SKM-1 treated with dmso at 0.1 percent for 144 hours (cell line): ENCODE measurements around the gene ARHGEF2.

Source experiments
- DNase-seq: peaks from one replicate; lab custom pipeline; 2025; ENCODE audit not compliant: unreplicated experiment; lab: John Stamatoyannopoulos, UW

The ARHGEF2 gene

DNA sequence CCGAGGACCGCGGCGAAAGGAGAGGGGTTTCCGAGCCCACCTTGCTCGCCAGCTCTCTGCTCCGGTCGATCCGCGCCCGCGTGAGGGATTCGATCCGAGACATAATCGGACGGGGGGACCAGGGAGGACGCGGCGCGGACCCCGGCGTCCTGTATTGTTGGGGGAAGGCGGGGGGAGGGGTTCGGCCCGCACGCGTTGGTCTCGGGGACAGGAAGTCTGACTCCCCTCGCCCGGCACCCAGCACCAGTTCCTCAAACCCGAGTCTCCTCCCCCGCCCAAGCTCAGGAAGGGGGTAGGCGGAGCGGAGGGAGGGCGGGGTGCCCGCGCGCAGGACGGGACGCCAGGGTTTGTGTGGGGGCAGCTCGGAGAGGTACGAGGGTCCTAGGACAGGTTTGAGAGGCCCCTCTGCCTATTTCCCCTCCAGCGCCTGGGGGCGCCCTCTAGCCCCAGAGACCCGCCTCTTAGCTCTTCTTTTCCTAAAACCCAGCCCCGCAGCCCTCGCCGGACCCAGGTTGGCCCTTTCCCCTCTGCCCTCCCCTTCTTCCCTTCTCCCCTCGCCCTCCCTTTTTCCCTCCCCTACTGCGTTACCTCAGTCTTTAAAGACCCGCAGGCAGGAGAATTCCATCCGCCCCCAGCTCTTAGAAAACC is at the start of gene ARHGEF2:
ARHGEF2 (minus strand) TSS at position 223 of the 648 bp plus-strand sequence; CDS start at position 103, 120 bp downstream.
- peak; percentile 97 for DNase-seq

DNA sequence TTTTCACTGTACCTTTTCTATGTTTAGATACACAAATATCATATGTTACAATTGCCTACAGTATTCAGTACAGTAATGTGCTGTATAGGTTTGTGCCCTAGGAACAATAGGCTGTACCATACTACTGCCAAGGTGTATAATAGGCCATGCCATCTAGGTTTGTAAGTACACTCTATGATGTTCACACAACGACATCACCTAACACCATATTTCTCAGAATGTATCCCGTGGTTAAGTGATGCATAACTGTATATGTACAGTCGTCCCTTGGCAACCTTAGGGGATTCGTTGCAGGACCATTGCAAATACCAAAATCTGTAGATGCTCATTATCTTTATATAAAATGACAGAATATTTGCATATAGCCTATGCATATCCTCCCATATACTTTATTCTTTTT is 48.2 kb upstream of the ARHGEF2 start:
- DNase-seq = no peak

DNA sequence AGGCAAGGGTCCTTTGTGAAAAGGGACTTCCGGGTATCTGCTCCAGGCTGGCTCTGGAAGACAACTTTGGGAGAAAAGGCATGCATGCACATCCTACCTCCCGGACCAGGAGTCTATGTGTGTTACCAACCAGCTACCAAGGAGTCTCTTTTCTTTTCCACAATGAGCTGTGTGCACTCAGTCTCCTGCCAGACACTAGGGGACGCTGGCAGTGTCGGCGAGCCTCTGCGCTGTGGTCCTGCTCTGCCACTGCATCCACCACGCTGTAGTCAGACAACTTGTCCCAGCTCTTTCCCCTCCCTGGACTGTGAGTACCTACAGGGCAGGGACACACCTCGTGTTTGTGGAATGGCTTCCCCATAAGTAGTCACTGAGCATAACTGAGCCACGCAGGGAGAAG is 47.5 kb upstream of the ARHGEF2 start:
- peak; percentile 84 for DNase-seq

DNA sequence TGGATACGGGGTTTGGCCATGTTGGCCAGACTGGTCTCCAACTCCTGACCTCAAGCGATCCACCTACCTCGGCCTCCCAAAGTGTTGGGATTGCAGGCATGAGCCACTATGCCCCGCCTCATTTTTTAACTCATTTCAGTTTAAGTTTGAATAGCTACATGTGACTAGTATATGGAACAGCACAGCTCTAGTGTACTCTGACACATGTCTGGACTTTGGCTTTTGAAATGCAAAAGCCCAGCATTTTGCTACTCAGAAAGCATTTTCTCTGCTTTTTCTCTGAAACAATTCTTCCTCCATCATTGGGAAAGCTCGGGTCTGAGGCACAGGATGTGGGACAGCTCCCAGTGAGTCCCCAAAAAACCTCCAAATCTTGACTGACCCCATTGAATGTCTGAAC is 46.5 kb upstream of the ARHGEF2 start:
- DNase-seq = no peak

DNA sequence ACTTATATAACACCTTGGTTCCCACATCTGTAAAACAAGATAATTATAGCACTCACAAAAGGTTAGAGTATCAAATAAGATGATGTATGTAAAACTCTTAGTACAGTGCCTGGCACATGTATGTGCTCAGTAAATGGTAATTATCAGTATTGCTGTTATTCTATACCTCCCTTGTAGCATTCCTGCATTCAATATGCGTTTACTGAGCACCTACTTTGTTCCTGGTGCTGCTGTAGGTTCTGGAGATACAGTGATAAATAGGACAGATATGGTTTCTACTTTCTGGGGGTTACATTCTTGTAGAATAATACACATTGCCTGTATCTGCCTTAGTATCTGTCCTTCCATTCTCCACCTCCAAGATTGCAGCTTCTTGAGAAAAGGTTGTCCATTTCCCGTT is 43.6 kb upstream of the ARHGEF2 start:
- no peak for DNase-seq

DNA sequence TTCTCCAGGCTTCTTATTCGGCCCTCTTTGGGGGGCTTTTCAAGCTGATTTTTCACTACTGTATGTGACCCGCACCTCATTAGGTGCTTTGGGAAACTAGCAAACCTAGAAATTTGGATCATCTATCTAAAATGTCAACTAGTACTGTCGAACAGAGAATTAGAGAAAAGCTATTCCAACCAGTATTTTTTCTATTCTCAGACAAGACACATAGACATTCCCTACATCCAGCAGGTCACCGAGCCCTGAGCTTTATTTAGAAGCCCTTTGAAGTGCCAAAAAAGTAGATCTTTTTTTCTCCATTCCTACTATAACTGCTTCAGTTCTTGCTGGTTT is 42.7 kb upstream of the ARHGEF2 start:
- no peak for DNase-seq

DNA sequence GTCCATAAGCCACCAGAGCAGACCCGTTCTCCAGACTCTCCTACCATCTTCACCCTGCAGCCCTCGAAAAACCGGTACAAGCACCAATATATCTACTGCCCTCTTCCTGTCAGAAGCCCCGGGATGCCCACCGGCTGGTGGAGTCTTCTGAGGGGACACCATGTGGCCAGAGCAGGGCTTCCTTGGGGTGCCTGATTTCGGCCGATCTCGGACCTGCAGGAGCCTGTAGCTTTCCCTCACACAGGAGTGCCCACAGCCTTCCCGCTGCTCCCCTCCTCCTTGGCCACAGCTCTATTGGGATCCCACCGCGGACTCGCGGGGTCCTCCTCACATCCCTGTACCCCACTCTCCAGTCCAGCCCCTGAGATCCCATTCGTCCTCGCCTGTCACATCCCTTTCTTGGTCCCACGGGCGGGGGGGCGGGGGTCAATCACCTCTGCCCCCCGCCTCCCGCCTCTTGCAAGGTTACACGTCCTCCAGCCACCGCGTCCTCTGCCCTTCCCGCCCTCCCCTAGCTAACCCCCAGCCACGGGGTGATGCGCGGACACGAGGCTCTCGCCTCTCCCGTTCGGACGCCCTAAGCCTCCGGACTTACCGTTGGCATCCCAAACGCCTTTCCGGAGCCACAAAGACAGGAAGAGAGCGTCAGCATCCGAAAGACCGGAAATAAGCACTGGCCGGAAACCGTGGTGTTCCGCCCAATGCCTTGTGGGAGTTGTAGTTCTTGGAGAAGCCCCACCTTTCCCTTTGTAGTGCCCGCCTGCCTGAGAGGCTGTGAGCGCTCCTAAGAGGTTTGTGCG is 42.1 kb upstream of the ARHGEF2 start, which contains the start of gene SSR2:
SSR2 (minus strand) TSS at position 659 of the 800 bp plus-strand sequence. CDS start 784 bp downstream, outside the sequence.
- DNase-seq = peak; percentile 98

DNA sequence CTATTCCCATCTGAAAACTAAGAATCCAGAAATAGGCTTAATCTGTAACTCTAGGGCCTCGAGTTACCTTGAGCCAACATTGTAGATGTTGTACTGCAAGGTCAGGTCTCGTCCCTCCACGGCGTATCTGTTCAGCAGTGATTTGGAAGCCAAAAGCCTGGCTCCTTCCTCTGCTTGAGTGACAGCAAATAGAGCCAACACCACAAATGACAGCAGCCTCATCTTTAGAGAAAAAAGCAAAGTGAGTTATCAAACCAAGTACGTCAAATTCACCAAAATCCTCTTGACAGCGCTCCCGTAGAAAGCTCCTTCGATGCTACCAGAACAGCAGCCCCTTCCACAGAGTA is 41.6 kb upstream of the ARHGEF2 start:
- no peak for DNase-seq

DNA sequence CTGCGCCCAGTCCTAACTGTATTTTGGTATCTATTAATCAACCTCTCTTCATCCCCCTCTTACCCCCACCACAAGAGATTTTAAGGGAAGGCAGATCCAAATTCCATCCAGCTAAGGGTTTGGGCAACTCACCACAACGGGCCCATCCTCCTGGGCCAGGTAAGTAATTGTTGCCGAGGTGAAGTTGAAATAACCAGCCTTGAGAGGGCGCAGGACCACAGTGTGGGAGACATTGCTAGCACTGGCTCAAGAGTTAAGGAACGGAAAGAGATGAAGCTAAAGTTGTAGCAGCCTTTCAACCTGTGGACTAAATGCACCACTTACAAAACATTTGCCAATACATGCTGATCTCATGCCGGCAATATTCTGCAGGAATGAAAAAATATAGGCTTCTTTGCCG is 36.5 kb upstream of the ARHGEF2 start:
- DNase-seq = no peak

DNA sequence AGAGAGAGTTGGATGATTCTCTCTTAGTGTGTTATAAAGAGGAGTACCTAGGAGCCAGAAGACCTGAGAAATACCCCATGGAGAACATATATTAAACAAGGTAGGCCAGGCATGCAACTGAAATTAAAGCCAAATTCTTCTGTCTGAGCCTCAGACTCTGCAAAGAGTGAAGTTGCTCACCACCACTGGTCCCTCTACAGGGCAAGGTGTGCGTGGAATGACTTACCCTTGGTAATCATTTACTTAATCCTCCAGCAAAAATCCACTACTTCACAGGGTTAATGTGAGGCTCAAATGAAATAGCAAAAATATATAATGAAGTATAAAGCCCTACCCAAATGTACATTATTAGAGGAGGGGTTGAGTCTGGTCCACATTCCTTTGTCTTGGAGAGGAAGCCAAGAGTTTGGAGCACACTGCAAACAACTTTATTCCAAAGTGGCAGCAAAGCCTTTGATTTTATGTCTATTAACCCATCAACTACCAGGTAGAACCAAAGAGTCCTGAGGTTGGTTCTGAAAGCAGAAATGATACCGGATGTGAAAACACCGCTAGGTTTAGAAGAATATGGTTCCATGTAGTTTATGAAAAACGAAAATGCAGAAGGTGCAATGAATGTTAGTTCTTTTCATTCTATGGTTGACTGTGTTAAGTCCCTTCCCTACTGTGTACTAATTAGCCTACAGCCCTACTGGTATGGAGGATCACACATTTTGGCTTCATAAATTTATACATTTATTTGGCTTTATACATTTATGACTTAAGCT is 33.9 kb upstream of the ARHGEF2 start:
- no peak for DNase-seq

DNA sequence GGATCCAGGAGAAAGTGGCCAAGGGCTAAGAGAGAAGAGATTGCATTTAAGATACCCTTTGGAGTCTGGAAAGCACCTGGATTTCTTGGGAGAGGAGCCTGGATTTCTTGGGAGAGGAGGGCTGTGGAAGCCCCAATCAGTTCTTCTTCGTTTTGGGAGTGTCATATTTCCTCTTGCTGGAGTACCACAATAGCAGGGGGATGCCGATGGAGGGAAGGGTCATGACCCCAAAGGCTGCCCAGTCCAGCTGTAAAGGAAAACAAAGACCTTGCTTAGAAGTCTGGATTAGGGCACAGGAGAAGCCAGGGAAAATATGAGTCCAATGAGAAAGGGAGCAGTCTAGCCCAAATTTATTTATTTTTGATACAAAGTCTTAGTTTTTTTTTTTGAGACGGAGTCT is 31.1 kb upstream of the ARHGEF2 start:
- DNase-seq = no peak

DNA sequence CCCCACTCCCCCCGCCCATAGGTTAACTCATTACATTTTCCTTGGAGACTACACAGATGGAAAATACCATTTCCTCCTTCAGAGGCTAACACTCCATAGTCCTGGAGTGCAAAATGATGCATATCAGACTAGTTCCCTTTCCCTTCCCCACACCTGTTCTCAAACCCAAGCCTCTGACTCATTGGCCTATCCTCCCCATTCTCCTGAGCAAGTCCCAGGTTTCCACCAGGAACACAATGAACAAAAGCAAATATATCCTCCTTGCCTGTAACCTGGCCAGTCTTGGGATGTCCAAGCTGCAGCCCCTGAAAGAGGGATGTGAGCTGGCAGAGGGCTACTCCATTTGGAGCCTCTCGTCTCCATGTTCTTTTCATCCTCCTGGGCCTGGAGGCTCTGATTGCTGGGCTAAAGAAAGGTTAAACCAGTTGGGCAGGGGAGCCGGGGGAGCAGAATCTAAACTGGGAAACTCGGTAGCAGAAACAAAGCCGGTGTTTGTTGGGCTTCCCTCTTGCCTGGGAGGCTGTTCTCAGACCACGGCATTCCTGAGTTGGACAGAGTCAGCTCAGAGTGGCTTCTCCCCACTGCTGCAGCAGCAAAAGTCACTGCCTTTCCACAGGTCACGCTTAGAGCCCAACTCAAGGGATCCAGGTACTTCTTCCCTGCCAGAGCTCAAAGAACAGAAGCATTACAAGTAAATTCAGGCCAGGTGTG is 28.5 kb upstream of the ARHGEF2 start:
- DNase-seq = no peak

DNA sequence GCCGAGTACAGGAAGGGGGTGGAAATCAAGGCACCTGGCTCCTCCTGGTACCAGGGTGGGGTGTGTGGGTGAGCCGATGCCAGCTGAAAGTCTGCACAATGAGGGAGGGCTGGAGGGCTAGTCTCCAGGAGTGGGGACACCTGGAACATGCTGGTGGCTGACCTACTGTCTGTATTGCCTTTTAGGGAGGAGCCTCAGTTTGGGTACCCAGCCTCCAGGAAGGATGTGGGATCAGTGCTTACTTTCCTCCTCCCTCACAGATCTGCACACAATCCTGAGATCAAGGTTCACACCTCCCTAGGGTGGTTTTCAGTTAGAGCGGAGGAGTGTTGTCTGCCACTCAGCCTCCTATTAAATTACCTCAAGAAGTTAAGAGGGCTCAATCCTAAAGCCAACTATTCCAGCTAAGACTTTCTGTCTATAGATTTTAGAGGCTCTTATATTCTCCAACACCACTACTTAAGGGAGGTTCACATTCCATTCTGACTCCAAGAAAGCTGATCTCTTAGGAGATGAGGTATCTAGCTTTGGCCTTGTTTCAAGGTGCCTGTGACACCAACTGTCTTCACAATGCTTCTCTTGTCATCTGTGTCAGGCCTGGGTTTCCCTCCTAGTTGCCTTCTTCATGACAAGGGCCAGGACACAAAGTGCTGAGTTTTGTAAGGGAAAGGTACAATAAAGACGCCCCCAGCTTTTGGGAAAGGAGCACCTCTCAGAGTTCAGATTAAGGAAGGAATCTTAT is 26.7 kb upstream of the ARHGEF2 start:
- no peak for DNase-seq

DNA sequence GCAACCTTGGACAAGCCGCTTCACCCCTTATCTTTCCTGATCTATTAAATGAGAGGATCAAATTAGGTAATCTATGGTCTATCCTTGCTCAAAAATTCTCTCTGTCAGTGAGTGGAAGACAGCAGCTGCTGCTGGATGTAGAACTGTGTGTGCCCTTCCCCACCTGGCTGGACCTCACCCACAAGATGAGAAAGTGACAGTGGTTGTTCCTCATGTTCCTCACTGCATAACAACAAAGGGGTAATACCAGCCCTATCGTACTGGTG is 25.5 kb upstream of the ARHGEF2 start:
- DNase-seq = no peak

DNA sequence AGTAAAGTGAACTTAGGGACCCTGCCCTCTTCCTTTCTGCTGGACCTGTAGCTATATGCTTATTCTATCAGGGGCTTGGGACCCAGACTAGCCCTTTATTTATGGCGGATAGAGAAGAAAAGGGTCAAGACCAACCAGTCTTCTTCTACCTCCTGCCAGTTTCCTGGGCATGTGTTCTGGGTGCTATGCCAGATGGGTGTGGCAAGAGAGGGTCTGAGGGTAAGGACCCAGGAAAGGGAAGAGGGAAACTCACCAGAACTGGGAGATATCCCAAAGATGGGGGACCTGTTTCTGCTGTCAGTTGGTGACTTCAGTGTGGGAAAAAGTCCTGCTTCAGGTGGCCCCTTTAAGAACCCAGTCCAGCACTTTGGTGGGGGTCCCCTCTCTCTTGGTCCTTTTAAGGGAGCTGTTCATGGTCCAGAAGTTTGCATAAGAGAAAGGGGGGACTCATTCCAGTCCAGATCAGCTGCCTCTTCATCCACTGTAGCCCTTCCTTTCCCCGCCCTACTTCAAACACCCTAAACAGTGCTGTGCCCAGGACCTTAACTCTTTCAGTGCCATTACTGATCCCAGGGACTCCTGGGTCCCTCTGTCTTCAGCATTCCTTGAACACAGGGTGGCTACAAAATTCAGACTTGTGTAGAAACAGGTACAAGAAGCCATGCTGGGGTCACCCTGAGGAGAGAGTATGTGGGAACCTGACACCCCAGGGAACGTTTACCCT is 24.0 kb upstream of the ARHGEF2 start:
- DNase-seq = no peak

DNA sequence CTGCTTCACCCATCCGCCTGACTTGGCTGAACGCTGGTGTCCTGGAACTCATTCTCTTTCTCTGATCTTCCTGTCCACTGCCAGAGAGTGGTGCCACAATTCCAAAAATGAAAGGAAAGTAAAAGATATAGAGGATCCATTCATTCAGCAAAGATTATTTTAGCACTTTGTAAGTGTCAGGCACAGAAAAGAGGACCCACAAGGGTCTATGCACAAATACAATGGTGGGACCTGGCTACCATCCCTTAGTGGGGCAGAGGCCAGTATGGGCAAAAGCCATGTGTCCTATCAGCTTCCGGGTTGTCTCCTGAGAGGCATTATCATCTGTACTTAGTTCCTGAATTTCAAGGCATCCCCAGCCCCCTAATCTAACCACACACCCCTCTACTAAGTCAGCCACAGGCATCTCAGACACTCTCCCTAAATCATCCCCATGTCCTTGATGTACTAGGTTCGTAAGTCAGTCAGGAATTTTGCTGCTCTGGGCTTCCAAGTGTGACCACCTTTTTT is 23.4 kb upstream of the ARHGEF2 start:
- no peak for DNase-seq

DNA sequence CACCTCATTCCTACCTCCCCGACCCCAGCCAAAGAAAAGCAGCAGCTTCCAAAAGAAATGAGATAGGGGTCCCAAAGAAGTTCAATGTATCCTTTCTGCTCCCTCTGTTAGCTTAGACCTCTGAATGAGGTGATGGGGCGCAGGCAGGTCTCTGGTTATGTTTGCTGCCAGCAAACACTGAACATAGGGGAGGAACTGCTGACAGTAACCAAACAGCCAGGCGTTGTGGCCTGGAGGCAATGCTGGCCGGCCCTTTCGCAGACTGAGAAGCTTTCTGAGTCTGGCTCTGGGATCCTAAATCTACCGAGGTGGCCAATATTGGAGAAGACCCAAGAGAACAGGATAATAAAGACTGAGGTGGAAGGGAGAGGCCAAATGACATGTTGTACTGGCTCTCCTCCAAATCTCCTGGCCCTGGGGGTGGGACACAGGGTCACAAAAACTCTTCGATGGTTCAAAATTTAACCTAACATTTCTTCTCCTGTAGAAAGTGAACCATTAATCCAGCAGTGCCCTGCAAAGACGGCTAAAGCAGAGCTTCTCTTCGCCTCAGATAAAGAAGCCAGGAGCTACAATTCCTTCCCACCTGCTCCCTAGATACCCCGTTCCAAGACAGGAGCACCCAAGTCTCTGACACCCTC is 22.8 kb upstream of the ARHGEF2 start:
- DNase-seq = no peak

DNA sequence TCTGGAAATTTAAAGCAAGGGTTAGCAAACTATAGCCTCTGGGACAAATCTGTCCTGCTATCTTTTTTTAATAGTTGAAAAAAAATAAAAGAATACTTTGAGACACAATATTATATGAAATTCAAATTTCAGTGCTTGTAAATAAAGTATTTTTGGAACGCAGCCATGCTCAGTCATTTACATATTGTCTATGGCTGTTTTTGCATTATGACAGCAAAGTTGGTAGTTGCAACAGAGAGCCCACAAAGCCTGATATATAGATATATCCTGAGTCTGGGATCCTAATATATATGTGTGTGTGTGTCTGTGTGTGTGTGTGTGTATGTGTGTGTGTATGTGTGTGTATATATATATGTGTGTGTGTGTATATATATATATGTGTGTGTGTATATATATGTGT is 21.6 kb upstream of the ARHGEF2 start:
- no peak for DNase-seq

DNA sequence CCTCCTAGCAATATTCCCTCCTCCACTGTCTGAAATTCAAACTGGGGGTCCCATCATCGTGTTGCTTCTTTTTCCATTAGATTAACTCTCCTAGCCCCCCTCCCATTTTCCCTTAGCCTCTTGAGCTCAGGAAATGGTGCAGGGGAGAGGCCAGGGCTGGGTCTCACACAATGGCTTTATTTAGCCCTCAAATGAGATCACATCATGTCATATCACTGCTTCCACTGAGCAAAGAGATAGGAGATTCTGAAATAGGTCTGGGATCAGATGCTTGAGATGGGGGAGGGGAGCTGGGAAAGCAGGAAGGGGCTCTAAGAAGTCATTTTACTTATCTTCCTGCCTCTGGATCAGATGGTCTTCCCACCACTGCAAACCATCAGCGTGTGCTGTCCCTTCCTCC is 17.8 kb upstream of the ARHGEF2 start:
- DNase-seq = no peak

DNA sequence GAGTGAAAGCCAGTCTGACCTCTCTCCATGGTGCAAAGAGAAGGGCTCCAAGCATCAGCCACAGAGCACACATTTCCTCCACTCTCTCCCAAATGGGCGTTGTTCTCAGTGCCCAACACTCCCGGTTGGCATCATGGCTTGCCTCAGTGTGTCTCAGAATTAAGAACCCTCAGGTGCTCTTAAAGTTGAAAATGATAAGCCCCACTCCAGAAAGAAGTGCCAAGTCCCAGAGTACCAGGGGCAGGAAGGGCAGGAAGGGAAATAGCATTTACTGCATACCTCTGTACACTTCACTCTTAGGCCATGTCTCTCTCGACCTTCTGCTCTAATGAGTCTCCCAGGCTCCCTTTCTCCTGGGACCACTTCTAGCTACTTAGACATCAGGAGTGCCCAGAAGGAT is 15.2 kb upstream of the ARHGEF2 start:
- DNase-seq = no peak
